DLD1 (cell line): Measurements from ENCODE around the gene DCD.
"Not testable (repeated sequence)": the region's sequence is repeated elsewhere in the genome, so short reads cannot be mapped to it uniquely, and the experiment has no call there.

Experiments used
- in situ Hi-C: cut with HindIII; loops from 2 replicates; pipeline ENCODE4 v1.10.0; 2017; ENCODE audit warnings: low sequenced_read_pairs

The DCD gene

GRCh38 chr12:54654926-54655325 lies 6.8 kb upstream of the DCD start:
- in situ Hi-C loops, result loop anchor here (5.0 kb wide), 1 partner anchor 67 kb away; no protein-coding TSS in a partner anchor

GRCh38 chr12:54653025-54653424 lies 4.9 kb upstream of the DCD start:
- in situ Hi-C loops, result loop anchor here (5.0 kb wide), 1 partner anchor 69 kb away; no protein-coding TSS in a partner anchor

DNA sequence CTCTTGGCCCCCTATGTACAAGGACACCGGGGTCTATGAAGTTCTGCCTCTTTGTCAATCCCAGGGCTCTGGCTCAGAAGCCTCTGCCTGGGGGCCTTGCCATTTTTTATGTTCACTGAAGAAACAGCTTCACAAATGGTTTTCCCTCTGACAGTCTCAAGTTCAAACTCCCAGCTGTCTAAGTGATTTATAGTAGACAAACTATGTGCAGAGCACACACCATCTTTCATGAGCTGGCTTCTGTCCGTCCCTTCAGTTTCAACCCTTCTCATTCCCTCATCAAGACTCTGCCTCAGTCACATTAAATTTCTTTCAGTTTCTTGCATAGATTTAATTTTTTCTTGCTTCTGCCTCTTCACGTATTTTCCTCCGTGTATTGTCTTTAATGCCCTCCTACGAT lies 2.7 kb upstream of the DCD start:
- in situ Hi-C loops, result loop anchor here (5.0 kb wide), 1 partner anchor 71 kb away; no protein-coding TSS in a partner anchor

GRCh38 chr12:54650409-54650808 lies 2.2 kb upstream of the DCD start:
- in situ Hi-C loops, result loop anchor here (5.0 kb wide), 1 partner anchor 72 kb away; no protein-coding TSS in a partner anchor

DNA sequence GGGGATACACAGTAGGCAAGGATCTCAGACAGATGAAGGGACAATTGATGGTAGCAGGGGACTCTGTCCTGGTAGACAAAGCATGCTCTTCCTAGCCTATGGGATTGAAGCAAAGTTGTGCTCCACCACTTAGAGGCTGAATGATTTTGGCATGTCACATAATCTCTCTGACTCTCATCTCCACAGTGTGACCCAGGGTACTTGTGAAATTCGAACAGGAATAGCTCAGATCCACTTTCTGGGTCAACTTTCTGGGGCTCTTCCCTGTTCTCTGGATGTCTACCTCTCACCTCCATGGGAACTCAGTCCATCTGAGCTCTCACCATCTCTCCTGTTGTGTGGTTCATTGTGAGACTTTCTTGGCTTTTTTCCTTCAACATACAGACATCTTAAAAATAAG lies 1.7 kb upstream of the DCD start:
- in situ Hi-C loops, result loop anchor here (5.0 kb wide), 1 partner anchor 72 kb away; no protein-coding TSS in a partner anchor

- in situ Hi-C loops, result no loop called here
Measured at GRCh38 chr12:54641554-54641953, 6.6 kb downstream of the DCD start.

DNA sequence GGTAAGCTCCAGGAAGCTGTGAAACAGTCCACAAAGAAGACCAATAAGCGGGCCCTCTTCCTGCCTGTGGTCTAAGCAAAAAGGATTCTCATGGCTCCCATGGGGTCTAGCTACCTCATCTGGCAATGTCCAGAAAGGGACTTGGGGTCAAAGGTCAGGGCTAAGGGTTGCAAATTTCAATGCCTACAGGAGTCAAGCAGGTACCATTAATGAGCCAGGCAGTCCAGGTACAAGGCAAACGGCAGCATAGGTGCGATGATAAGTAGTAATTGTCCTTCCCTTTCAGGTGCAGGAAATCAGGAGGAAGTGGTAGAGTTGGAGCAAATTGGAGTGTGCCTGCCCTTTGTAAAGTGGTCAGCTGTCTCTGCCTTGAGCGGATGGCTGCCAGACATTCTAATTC lies 7.1 kb downstream of the DCD start:
- in situ Hi-C loops, result no loop called here

DNA sequence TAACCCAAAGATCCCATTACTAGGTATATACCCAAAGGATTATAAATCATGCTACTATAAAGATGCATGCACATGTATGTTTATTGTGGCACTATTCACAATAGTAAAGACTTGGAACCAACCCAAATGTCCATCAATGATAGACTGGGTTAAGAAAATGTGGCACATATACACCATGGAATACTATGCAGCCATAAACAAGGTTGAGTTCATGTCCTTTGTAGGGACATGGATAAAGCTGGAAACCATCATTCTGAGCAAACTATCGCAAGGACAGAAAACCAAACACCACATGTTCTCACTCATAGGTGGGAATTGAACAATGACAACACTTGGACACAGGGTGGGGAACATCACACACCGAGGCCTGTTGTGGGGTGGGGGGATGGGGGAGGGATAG lies 9.1 kb downstream of the DCD start:
- in situ Hi-C loops, result not testable (repeated sequence)

- in situ Hi-C loops, result no loop called here
Measured at GRCh38 chr12:54634795-54635194, 13.4 kb downstream of the DCD start, which contains the start of gene LACRT. Gene LACRT (minus strand): TSS chr12:54634895. CDS start chr12:54634841, 54 bp downstream.

GRCh38 chr12:54631988-54632728 lies 16.0 kb downstream of the DCD start:
- in situ Hi-C loops, result no loop called here

DNA sequence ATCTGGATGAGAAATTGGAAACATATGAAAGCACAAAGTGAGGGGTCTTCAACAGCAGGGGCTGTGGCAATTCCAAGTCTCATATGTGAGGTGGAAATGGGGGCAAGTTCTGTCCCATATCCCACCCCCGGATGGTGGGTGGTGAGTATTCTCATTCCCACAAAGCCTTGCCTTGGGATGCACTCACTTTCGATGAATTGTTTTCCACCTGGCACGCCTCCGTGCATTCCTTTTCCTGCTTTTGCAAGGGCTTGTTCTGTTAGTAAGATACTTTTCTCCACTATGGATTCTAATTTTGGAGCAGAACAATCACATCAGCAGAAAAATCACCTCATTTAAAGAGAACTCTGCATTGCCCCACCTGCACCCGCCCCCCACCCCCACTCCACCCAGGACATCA lies 16.6 kb downstream of the DCD start:
- in situ Hi-C loops, result no loop called here

DNA sequence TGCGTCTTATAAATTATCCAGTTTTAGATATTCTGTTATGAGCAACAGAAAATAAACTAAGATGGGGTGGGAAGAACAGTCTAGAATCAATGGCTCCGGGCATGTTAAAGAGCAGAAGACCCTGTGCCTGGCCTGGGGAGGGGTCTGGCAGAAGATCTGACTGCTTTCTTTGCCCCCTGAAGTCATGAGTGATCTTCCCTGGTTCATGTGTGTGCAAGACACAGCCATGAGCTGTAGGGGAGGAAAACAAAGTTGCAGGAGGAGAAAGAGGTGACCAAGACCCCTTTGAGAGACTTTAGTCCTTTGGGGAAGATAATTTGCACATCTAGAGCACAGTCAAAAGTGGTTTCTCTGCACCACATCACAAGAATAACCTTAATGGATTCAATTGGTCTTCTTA lies 18.2 kb downstream of the DCD start:
- in situ Hi-C loops, result no loop called here

DNA sequence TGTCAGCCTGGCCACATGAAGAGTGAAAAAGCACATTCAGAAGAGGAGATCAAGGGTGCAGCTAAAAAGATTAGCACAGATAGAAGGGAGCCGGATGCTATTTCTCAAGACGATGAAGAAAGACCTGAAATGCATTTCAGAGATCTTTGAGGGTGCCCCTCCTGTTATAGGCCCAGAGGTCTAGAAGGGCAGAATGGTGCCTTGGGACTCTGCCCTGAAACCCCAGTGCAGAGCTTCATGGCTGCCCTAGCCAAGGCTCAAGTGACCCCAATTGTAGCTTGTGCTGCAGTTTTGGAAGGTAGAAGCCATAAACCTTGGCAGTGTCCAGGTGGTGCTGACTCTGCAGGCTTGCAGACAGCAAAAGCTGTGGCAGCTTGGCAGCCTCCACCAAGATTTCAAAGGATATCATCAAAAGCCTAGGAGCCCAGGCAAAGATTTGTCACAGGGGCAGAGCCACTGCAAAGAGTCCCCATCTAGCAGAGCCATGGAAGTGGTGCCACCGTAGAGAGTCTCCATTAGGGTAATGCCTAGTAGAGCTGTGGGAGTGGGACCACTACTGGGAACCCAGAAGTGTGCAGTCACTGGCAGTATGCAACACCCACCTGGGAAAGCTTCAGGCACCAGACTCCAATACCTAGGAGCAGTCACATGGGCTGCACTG lies 19.8 kb downstream of the DCD start:
- in situ Hi-C loops, result no loop called here

DNA sequence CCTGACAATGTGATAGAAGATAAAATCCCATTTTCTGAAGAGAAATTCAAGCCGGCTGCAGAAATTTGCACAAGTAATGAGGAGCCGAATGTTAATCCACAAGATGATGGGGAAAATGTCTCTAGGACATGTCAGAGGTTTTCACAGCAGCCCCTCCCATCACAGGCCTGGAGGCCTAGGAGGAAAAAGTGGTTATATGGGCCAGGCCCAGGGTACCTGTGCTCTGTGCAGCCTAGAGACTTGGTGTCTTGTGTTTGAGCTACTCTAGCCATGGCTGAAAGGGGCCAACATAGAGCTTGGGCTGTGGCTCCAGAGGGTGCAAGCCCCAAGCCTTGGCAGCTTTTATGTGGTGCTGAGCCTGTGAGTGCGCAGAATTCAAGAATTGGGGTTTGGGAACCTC lies 20.9 kb downstream of the DCD start:
- in situ Hi-C loops, result no loop called here

- in situ Hi-C loops, result no loop called here
Measured at GRCh38 chr12:54625598-54625997, 22.6 kb downstream of the DCD start.

GRCh38 chr12:54624315-54625279 lies 23.6 kb downstream of the DCD start:
- in situ Hi-C loops, result no loop called here

DNA sequence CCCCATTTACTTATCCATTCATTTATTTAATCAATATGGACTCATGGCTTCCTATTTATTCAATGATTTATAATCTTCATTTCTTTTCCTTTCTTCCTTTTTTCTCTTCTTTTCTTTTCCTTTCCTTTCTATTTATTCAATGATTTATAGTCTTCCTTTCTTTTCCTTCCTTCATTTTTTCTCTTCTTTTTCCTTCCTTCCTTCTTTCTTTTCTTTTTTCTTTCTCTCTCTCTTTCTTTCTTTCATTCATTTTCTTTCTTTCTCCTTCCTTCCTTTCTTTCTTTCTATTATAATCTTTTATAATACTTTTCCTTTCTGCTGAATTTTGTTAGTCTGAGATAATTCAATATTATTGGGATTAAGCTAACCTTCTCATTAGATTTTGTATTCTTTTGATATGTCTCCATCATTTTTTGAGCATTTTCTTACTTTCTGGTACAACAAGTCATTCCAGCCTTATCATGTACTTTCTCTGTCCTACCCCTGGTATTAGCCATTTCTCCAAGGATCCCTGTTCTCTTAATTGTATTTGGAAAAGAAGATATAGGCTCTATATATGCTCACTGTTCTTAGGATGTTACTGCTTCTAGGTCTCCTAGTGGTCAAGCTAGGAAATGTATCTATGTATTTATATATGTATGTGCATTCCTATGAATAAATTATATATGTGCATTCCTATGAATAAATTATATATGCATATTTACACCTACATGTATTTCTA lies 25.5 kb downstream of the DCD start:
- in situ Hi-C loops, result no loop called here

GRCh38 chr12:54616933-54617680 lies 31.1 kb downstream of the DCD start:
- in situ Hi-C loops, result no loop called here

DNA sequence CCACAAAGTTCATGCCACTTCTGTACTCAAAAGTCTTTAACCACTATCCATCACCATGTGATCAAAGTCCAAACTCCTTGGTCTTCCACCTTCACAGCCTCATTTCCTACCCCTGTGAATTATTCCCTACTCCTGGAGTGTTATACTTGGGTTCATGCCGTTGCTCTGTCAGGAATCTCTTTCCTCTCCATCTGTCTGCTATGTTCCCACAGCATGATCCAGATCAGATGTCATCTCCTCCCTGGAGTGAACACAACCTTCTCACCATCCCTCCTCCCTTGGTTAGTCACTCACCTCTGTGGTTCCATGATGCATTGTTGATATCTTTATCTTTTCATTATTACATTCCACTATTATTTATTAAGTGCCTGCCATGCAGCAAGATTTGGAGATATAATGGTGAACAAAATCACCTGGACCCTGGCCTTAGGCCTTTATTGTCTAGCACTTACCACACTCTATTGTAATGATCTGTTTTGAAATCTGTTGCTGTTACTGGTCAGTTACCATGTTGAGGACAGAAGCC lies 35.9 kb downstream of the DCD start:
- in situ Hi-C loops, result no loop called here
